Inferior parietal cortex (tissue), 1 donor: ENCODE measurements around the gene NNT.
"Not testable (repeated sequence)": the region's sequence is repeated elsewhere in the genome, so short reads cannot be mapped to it uniquely, and the experiment has no call there.

Source experiments
- DNase-seq: peaks from one replicate; pipeline ENCODE4 v3.0.0-alpha.2; 2016; ENCODE audit errors: extremely low spot score

Gene NNT

GRCh38 chr5:43666728-43667127 lies 63.7 kb downstream of the NNT start:
- DNase-seq, result not testable (repeated sequence)

GRCh38 chr5:43667379-43667778 lies 64.4 kb downstream of the NNT start:
- not testable (repeated sequence) for DNase-seq

GRCh38 chr5:43674536-43674935 lies 71.6 kb downstream of the NNT start:
- DNase-seq, result no peak

GRCh38 chr5:43675357-43675756 lies 72.4 kb downstream of the NNT start:
- no peak for DNase-seq

DNA sequence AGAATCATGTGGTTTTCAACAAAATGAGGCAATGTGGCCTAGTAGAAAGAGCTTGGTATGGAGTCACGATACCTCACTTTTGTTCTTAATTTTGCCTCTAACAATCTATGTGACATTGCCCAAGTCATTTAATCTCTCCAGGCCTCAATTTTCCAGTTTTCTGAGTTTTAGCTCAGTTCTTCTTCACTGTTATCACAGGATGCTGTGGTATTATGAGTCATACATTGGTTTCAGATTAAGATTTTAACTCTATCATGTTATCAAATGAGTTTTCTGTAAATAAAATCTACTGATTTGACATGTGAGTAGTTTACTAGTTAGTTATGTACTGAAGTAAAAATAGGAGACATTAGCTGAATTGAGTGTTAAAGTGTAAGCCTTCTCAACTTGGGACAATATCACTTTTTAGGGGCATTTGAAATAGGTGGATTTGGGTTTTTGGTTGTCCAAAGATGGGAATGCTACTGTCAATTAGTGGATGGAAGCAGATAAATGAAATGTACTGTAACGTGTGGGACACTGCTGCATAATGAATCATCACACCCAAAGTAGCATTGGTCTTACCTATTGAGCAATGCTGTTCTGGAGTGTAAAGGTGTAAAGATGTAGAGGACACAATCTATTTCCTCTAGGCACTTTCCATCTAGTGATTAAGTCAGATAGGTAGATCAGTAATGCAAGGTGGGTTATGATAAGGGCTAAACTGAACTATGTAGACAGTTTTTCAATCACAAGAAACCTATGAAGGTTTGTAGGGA lies 73.3 kb downstream of the NNT start:
- no peak for DNase-seq

DNA sequence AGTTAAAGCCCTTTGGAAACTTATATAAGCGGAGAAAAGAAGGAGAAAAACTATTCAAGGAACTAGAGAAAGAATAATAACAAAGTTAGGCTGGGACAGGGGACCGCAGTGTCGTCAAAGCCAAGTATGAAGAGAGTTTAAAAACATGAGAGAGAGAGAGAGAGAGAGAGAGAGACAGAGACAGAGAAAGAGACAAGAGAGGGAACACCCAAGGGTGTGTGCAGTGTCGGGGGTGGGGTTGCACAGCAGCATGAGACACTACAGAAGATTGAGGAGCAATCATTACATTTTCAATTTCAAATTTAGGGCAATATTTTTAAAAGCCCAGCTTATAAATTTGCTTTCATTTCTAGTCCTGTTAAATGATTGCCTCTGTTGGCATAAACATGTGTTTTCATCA lies 74.3 kb downstream of the NNT start:
- no peak for DNase-seq

- DNase-seq, result no peak
These were observed 76.2 kb downstream of the NNT start for GRCh38 chr5:43679214-43679613.

GRCh38 chr5:43680286-43680685 lies 77.3 kb downstream of the NNT start:
- DNase-seq, result no peak

DNA sequence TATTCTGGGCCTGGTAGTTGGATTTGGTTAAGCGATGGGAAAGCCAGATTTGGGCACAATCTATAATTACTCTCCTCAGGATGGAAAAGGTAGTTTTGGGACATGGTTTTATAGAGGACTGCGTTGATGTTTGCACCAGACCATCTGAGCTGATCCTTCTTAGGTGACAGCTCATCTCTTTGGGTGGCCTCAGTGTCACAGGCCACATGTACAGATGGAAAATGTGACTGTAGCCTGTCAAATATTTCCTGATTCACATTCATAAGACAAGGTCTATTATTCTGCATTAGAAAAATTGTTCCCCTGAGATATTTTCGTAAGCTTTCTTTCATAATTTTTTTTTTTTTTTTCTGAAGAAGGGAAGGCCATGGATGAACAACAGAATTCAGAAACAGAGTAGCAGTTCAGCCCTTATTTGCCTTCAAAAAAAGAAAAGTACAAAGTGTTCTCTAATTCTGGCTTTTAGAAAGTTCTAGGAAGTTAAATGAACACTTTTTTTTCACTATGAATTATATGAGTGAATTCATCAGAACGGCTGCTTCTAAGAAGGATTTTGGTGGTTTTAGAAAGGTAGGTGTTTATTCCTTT lies 81.0 kb downstream of the NNT start:
- DNase-seq, result no peak

GRCh38 chr5:43685252-43685950 lies 82.4 kb downstream of the NNT start:
- no peak for DNase-seq

DNA sequence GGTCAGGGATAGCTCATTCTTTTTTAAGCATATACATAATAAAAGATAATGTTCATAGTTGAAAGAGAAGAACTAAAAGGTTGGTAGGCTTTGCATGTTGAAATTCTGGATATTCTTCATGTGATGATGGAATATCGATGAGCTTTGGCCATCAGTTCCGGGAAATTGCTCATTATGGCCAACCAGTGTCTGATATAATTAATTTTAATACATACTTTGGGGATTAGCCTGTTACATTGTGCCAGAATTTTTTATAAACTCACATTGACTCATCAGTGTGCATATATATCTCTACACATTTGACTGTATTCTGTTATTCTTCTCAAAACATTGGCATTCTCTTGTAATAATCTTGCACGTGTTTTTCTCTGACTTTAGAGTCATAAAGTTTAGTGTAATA lies 84.3 kb downstream of the NNT start:
- DNase-seq, result no peak

- DNase-seq, result no peak
These were observed 88.3 kb downstream of the NNT start for GRCh38 chr5:43691275-43691674.

DNA sequence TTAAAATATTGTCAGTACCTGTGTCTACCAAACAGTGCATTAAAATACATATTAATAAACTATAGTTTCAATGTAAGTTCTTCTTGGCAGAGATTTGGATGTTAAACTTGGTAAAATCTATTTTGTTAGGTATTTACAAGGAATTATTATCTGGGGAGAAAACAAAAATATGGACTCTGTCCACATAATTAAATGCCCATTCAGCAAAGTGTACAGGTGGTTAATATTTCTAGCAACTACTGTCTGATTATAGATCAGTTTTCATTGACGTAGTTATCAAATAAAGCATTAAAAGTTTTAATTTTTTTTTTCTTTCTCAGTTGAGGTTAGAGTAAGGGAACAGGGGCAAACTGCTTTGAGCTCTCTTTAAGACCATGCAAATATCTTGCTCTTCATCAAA lies 88.9 kb downstream of the NNT start:
- no peak for DNase-seq

DNA sequence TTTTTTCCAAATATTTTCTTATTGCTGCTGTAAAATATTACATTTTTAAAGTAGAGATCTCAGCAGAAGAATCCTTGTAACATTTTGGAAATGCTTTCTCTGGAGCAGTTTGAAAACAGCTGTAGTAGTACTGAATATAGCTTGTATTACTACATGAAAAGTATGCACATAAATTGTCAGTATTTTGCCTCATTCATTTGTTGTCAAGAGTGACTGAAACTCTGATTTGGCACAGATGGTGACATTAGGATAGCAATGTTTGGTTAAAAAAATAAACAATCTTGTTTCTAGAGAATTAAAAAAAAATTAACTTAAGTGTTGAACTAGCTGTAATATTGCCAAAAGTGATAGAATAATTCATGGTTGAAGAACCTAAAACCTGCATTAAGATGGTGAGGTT lies 90.4 kb downstream of the NNT start:
- DNase-seq, result no peak

- DNase-seq, result no peak
These were observed 91.0 kb downstream of the NNT start for GRCh38 chr5:43694027-43694426.

DNA sequence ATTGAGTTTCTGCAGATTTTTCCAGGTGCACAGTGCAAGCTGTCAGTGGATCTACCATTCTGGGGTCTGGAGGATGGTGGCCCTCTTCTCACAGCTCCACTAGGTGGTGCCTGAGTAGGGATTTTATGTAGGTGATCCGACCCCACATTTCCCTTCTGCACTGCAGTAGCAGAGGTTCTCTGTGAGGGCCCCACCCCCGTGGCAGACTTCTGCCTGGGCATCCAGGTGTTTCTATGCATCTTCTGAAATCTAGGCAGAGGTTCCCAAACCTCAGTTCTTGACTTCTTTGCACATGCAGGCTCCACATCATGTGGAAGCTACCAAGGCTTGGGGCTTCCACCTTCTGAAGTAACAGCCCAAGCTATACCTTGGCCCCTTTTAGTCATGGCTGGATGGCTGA lies 93.5 kb downstream of the NNT start:
- not testable (repeated sequence) for DNase-seq

- no peak for DNase-seq
These were observed 96.9 kb downstream of the NNT start for GRCh38 chr5:43699910-43700309.

GRCh38 chr5:43700601-43701000 lies 97.6 kb downstream of the NNT start:
- DNase-seq, result no peak

- no peak for DNase-seq
These were observed 98.2 kb downstream of the NNT start for GRCh38 chr5:43701227-43701626.

DNA sequence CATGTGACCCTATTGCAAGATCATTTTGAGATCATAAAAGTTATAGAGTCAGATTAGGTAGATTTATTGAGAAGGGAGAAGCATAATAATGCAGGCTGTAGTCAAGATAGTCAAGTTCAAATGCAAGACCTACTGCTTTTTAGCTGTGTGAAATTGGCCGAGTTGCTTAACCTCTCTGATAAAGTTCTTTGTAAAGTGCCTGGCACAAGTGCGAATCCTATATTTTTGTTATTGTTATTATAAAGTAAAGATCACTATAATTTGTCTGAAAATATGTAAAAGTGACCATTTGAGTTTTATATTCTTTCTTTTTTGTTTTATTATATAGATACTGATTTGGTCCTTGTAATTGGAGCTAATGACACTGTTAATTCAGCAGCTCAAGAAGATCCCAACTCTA lies 99.3 kb downstream of the NNT start:
- no peak for DNase-seq

DNA sequence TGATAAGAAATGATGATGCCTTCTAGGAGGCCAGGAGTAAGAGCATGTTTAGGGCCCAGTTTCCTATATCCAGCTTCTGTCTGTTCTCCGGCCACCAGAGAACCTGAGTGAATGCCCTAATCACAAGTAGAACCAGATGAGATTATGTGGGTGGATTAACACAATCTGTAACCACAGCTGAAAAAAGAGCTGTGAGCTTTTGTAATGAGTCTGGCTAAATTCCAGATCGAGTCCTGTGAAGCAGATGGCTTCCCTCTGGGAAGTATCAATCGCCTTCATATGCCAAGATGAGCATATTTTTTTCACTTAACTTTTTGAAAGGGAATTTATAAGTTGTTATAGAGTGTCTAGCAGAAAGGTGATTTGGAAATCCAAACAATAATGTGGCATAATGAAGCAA lies 99.8 kb downstream of the NNT start:
- DNase-seq, result peak; percentile 72

DNA sequence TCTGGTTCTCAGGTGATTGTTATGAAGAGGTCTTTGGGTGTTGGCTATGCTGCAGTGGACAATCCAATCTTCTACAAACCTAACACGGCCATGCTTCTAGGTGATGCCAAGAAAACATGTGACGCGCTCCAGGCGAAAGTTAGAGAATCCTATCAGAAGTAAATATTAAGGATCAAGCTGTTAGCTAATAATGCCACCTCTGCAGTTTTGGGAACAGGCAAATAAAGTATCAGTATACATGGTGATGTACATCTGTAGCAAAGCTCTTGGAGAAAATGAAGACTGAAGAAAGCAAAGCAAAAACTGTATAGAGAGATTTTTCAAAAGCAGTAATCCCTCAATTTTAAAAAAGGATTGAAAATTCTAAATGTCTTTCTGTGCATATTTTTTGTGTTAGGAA lies 101.3 kb downstream of the NNT start:
- DNase-seq, result no peak

GRCh38 chr5:43706576-43706975 lies 103.6 kb downstream of the NNT start:
- not testable (repeated sequence) for DNase-seq
